Measurements from ENCODE around the gene ODAD2. TPM values are rescaled to one million over a fixed set of nuclear protein-coding genes. Genes with fewer than 3 reads are reported as not detected.
A peak's percentile ranks its signal among the peaks of the same experiment; 100 is the strongest.

Gene ODAD2
- total RNA-seq, 4 donors from 2014 or later = not detected

DNA sequence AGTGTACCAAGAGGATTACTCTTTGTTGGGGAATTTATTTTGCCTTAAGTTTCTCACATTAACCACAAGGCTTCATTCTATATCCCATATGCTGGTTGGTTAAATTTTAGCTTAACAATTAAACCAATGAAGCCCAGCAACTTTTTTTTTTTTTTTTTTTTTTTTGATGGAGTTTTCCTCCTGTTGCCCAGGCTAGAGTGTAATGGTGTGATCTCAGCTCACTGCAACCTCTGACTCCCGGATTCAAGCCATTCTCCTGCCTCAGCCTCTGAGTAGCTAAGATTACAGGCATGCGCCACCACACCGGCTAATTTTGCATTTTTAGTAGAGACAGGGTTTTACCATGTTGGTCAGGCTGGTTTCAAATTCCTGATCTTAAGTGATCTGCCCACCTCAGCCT lies 178.2 kb downstream of the ODAD2 start:
- H3K27me3 ChIP-seq = no peaks in the 10 kb centered on the region
- in situ Hi-C loops (cut with MboI; ENCODE audit: low sequenced_read_pairs in 4 of 4) = no loop called here
- peaks cover 0 to 5% of the 10 kb centered on the region in 2 donors for H3K4me1 ChIP-seq
- ATAC-seq (no peak), DNase-seq (no peak)
- no peak overlapping the region for H3K27ac ChIP-seq
- intact Hi-C loops (cut with DNase I; ENCODE audit: low total_unique reads) = no loop called here
- TF ChIP-seq POLR2A (IDR thresholded peaks at IDR 0.05) = no peak
- TF ChIP-seq, protein P1, sequence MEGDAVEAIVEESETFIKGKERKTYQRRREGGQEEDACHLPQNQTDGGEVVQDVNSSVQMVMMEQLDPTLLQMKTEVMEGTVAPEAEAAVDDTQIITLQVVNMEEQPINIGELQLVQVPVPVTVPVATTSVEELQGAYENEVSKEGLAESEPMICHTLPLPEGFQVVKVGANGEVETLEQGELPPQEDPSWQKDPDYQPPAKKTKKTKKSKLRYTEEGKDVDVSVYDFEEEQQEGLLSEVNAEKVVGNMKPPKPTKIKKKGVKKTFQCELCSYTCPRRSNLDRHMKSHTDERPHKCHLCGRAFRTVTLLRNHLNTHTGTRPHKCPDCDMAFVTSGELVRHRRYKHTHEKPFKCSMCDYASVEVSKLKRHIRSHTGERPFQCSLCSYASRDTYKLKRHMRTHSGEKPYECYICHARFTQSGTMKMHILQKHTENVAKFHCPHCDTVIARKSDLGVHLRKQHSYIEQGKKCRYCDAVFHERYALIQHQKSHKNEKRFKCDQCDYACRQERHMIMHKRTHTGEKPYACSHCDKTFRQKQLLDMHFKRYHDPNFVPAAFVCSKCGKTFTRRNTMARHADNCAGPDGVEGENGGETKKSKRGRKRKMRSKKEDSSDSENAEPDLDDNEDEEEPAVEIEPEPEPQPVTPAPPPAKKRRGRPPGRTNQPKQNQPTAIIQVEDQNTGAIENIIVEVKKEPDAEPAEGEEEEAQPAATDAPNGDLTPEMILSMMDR (IDR thresholded peaks at IDR 0.05 in 4 of 5, conservative IDR thresholded peaks at IDR 0.05 in 1 of 5) = no peak
- no peaks in the 10 kb centered on the region for H3K36me3 ChIP-seq
- no peaks in the 10 kb centered on the region for H3K9me3 ChIP-seq
- H3K4me3 ChIP-seq = no peak overlapping the region

DNA sequence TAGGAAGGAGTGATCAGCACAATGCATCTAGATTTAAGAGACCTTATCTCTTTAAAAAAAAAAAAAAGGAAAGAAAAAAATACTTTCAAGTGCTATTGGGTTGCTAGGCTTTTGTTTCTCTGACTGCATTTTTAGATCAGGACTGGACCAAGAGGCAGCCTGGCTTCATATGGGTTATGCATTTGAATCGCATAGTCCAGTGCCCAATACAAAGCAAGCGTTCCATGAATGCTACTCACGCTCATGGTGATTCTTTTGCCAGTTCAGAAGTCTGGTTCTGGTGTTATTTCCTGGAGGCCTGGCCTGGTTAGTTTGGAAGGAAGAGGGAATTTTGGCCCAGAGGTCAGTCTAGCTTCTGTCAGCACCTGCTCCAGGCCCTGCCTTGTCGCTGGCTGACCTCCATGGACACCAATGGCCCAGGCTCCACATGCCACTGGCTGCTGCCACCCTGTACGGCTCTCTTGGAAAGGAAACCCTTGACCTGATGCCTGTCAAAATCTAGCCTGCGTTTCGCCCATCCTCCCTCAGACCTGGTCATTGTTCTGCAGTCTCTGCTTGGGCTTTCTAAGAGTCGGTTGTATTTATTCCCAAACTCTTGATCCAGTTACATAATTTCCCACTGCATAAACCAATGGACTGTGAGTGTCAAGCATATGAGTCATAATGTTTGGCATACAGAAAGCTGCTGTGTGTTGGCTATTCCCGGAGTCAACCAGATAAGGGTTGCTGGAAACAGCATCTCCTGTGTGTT lies 178.9 kb downstream of the ODAD2 start:
- peak; percentile 47 to 90 for ATAC-seq
- Histone ChIP-seq H3K36me3 (no peaks in the 10 kb centered on the region), H3K27me3 (no peaks in the 10 kb centered on the region), H3K27ac (peak overlapping the region in 1 of 4 donors; percentile 33), H3K4me3 (no peak overlapping the region), H3K4me1 (peaks cover 0 to 5% of the 10 kb centered on the region in 2 donors), H3K9me3 (no peaks in the 10 kb centered on the region)
- TF ChIP-seq, protein P1 (IDR thresholded peaks at IDR 0.05 in 4 of 5, conservative IDR thresholded peaks at IDR 0.05 in 1 of 5) = no peak
- no peak for TF ChIP-seq POLR2A (IDR thresholded peaks at IDR 0.05)
- peak in 1 of 2 donors; percentile 17 for DNase-seq
- intact Hi-C loops (cut with DNase I; ENCODE audit: low total_unique reads) (no loop called here), in situ Hi-C loops (cut with MboI; ENCODE audit: low sequenced_read_pairs in 4 of 4) (no loop called here)

DNA sequence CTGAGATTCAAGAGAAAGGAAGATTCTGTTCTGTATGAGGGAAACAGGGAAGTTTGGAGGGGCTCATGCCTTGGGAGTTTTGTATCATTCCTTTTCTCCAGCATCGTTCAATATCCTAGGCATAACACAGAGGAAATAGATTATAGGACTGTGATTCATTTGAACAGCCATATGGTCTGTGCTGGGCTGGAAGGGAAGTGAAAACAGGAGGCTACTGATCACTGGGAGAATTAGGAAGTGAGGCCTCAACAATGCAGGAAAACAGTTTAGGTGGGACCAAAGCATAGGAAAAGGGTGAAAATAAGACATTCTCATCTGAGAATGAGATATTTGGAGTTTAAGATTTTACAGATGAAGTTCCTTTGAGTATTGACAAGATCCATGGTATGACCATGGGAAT lies 182.6 kb downstream of the ODAD2 start:
- H3K9me3 ChIP-seq = no peaks in the 10 kb centered on the region
- TF ChIP-seq, protein P1 (IDR thresholded peaks at IDR 0.05 in 4 of 5, conservative IDR thresholded peaks at IDR 0.05 in 1 of 5) = no peak
- no peak for TF ChIP-seq POLR2A (IDR thresholded peaks at IDR 0.05)
- no peak overlapping the region for H3K4me3 ChIP-seq
- ATAC-seq (no peak), DNase-seq (no peak)
- in situ Hi-C loops (cut with MboI; ENCODE audit: low sequenced_read_pairs in 4 of 4) = no loop called here
- H3K36me3 ChIP-seq = no peaks in the 10 kb centered on the region
- intact Hi-C loops (cut with DNase I; ENCODE audit: low total_unique reads) = no loop called here
- peaks cover 0 to 5% of the 10 kb centered on the region in 2 donors for H3K4me1 ChIP-seq
- no peak overlapping the region for H3K27ac ChIP-seq
- H3K27me3 ChIP-seq = no peaks in the 10 kb centered on the region

DNA sequence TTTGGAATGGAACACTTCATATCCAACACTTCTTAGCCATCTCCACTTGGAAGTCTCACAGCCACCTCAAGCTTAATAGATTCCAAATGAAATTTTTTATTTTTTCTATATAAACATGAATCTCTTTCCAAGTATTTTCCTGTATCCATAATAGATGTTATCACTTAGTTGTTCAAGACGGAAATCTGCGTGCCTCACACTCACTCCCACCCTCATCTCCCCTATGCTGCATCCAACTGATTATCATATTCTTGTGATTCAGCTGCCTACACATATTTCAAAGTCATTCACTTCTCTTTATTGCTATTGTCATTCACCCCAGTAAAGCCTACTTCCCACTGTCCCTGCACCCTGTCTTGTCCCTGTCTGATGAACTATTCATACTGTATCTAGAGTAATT lies 183.0 kb downstream of the ODAD2 start:
- Histone ChIP-seq H3K36me3 (no peaks in the 10 kb centered on the region), H3K9me3 (no peaks in the 10 kb centered on the region), H3K4me1 (peaks cover 0 to 5% of the 10 kb centered on the region in 2 donors), H3K4me3 (no peak overlapping the region), H3K27ac (no peak overlapping the region), H3K27me3 (no peaks in the 10 kb centered on the region)
- intact Hi-C loops (cut with DNase I; ENCODE audit: low total_unique reads) (no loop called here), in situ Hi-C loops (cut with MboI; ENCODE audit: low sequenced_read_pairs in 4 of 4) (no loop called here)
- ATAC-seq = no peak
- DNase-seq = no peak
- TF ChIP-seq, protein P1 (IDR thresholded peaks at IDR 0.05 in 4 of 5, conservative IDR thresholded peaks at IDR 0.05 in 1 of 5) = no peak

Data from gastrocnemius medialis (tissue), 4 donors.